Left forelimb (tissue), 1 donor: ENCODE measurements around the gene SKOR2.
A peak's percentile ranks its signal among the peaks of the same experiment; 100 is the strongest.

Experiments
- DNase-seq: peaks from one replicate; pipeline ENCODE4 v3.0.0-alpha.2; 2018; ENCODE audit warnings: low spot score

SKOR2 gene

DNA sequence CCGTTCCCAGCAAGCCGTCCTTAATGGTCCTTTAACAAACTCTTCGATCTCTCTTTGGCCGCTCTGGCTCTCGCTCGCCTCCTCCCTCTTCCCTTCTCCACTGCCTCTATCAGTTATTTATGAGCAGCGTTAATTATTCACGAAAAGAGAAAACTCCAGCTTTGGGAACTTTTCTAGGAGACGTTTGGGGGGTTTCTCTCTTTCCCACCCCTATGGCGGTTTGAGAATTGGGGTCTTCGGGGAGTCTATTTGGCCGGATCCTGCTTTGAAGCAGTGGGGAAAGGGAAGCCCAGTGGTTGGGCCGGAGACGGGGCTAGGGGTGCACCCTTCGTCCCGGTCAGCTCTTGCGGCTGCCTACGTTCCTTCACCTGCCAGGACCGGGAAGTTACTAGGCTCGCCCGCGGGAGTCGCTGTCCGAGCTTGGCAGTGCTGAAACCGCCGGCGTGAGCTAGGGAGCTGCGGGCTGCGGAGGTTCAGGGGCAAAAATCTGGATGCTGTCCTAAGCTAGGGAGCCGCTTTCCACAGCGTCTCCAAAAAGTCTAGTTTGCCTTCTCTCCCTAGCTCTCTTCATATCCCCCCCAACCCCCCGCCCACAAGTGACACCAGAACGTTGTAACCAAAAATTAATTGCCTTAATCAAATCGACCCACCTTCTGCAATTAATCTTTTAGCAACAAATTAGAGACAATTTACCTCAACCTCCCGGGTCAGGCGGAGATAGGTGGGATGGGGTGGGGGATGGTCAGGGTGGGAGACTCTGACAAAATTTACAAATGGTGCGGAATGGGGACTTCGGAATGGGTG, 8.9 kb upstream of the SKOR2 start:
- peak; percentile 79 for DNase-seq

DNA sequence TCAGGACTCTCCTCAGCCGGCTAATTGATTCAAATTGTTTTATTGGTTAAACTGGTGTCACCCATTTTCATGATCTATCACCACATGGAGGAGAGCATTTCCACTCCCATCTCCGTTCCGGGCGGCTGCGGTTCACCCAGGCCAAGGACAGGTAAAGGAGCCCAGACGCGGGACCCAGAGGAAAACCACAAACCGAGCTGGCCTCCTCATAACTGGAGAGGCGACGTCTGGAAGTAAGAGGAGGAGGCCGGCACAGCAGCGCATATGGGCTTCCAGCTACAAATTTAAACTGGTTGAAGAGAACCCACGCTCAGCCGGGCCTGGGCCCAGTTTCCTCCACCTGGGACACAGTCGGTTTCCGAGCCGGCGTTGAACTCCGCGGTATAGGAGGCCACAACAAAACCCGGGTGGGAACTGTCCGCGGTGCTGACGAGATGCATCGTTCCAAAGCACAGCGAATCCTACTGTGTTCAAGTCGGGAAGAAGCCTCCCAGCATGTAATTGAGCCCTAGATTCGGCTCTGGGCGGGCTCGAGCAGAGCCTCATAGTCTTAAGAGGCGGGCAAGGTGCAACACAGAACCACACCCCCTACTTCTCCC, 3.0 kb upstream of the SKOR2 start:
- DNase-seq: peak; percentile 81

DNA sequence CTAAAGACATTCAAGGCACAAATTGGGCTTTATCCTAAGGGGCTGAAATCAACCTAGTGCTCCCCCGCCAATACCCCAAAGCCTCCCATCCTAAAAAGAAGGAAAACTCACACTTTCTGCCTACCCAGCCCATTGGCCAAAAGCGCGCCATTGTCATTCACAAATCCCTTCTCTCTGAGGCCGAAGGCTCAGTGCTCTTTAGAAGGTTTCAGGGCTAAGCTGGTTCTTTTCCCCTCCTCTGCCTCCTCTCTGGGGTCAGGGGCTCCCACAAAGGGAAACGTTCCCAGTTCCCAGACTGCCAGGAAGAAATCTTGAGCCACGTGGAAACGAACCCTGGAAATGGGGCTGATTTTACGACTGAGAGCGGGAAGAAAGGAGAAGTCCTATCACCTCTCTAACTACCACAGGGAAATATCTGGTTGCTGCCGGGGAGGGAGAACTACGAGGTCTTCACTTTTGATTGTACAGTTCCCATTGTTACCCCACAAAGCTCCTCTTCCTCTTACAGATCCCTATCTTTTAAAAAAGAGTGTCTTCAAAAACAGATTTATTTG, 1.7 kb upstream of the SKOR2 start:
- DNase-seq: no peak

DNA sequence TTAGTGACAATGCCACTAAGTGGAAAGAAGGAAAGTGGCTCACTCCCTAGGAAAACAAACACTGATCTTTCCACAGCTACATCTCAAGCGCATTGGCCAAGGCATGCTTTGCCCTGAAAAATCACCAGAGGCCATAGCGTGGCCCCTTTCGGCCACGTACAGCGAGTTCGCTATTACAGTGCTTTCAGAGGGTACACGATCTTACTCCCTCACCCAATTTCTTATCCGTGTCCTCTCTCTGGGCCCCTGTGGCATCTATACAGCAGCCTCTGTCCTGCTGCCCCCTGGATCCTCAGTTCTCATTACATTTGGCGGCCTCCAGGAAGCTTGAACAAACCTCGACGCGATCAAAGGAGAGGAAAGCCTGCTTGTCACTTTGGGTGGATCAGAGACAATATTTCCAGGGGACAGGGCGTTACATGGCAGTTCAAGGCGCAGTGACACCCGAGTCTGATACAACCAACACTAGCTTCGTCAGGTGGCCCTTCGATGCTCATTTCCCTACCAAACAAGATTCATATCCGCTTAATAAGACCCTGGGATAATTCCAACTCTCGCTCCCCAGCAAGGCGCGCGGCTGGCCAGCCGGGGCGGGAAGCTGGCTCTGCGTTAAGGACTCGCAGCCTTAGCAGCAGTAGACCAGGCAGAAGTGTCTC, 941 bp downstream of the SKOR2 start:
- DNase-seq: no peak

DNA sequence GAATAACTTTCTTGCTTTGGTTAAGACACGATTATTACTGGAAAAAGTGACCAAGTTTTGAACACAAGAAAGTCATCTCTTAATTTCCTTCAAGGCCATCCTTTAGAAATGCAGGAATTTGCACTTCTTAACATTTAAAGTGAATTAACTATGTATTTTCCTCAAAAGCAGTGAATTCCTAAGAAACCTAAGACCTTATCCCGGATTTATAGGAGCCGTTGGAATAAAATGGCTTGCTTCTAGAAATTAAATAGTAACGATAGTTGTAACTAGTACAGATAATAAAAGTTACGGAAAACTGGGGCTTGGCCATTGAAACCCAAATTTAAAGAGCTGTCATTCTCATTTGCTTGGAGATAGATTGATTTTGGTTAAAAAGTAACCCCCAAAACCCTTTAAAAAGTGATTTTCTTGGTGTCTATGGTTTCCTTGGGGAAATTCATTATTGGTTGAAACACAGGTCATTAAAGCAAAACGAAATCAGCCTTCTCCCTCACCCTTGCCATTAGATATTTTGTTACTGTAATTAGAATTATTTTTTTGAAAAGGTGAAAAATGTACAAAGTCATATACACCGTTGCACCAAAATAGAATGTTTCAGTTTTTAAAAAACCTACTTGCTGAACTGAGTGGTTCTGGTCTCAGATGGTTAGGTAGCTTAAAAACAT, 2.0 kb downstream of the SKOR2 start:
- DNase-seq: no peak

DNA sequence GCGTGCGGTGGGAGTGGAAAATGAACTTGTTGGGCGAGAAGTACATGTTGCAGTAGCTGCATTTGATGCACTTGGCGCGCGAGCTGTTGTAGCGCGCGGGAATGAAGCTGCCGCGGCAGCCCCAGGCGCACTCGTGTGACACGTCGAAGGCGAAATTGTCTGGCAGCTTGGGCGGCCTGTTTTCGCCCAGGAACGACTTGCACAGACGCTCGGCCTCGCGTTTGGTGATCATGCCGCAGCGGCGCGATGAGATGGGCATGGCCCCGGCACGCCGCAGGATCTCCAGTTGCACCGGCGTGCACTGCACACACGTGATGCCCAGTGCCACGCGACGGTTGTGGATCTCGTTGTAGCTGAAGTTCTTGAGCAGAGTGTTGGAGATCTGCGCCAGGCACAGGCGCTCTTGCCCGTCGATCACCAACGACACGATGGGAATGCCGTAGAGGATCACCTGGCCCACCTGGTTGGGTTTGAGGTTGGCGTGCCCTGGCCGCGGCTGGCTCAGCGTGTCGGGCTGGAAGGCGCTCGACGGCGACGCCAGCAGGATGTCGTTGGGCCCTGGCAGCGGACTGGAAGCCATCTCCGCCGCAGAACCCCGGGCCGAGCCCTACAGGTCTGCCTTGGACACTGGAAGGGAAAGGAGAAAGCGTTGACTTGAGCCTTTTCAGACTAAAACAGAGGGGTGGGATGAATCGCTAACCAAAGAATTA, 2.7 kb downstream of the SKOR2 start:
- DNase-seq: no peak

DNA sequence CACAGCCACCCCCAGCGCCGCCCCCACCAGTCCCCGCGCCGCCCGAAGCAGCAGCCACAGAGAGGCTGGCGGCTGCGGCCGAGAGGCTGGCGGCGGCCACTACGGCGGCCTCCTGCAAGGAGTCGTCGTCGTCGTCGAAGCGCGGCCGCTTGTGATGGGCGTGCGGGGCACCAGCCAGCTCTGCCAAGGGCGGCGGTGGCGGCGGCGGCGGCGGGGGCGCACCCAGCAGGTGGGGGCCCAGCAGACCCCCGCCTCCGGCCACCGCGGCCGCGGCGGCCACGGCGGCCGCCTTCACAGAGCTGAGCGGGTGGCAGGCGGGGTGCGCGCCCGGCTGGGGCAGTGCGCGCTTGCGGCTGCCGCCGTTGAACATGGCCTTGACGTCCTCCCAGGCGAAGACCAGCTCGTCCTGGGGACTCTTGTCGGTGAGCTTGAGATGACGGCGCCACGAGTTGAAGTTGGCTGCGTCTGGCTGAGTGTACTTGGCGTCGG, 3.3 kb downstream of the SKOR2 start:
- DNase-seq: no peak

- DNase-seq: no peak
Measured at GRCh38 chr18:47247416-47248114, 3.9 kb downstream of the SKOR2 start.

DNA sequence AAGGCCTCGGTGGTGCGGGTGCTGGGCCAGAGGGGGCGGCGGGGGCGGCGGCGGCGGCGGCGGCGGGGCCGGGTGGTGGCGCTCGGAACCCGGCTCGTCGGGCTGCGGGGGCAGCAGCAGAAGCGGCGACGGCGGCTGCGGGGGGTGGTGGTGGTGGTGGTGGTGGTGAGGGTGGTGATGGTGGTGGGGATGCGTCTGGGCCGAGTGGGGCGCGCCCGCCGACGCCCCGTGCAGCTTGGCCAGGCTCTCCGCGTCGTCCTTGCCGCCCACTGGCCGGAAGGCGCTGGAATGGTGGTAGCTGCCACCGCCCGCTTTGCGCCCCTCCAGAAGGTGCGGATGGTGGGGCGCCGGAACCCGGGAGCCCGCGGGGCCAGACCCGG, 4.4 kb downstream of the SKOR2 start:
- no peak for DNase-seq

GRCh38 chr18:47246027-47246971, 5.2 kb downstream of the SKOR2 start:
- DNase-seq: no peak

- DNase-seq: no peak
Measured at GRCh38 chr18:47244086-47244485, 7.4 kb downstream of the SKOR2 start.

DNA sequence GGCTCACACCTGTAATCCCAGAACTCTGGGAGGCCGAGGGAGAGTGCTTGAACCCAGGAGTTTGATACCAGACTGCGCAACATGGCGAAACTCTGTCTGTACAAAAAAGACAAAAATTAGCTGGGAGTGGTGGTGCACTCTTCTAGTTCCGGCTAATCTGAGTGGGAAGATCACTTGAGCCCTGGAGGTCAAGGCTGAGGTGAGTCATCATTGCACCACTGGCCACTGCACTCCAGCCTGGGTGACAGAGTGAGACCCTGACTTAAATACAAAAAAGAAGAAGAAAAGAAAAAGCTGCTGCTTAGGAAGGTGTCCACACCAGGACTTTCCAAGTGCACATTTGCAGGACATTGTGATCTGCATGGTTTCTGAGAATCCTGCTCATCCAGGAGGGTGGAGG, 16.4 kb downstream of the SKOR2 start:
- no peak for DNase-seq

DNA sequence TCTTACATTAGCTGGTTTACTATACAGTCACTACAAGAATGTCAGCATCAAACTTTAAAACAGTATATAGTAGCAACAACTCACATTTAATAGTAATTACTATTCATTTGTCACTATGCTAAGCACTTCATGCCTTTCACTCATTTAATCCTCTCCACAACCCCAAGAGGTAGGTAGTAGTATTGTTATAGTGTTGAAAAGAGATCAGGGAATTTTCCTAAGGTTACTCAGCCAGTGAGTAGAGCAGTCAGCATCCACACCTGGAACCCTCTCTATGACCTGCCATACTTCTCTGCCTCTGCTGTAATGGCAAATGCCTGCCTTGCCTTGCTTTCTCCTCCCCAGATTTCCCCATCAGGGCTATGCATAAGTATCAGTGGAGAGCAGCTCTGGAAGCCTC, 24.8 kb downstream of the SKOR2 start:
- no peak for DNase-seq

- DNase-seq: no peak
Measured at GRCh38 chr18:47215554-47216138, 35.8 kb downstream of the SKOR2 start.

DNA sequence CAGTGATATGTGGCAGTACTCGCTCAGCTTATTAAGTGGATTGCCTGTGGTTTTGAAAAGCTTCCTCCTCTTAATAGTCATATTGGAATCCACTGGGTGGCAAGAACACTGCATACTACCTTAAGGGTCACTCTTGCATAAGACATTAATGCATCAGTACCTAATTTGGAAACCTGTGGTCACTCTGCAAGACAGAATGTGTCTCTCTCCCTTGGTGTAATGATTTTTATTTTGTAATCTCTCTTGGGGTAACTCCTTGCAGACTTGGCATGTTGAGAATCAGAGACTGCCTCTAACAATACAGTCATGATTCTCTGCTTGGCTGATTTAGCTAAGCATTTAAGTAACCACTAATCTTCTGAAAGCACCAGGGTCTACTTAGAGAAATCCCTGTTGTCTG, 42.3 kb downstream of the SKOR2 start:
- DNase-seq: no peak

GRCh38 chr18:47206945-47207637, 44.4 kb downstream of the SKOR2 start:
- DNase-seq: no peak

GRCh38 chr18:47204908-47205522, 46.4 kb downstream of the SKOR2 start:
- no peak for DNase-seq
